Keratinocyte (primary cell): ENCODE data around the gene TLL2. TPM values are rescaled to one million over a fixed set of nuclear protein-coding genes. Genes with fewer than 3 reads are reported as not detected.

ENCODE experiments used
- DNase-seq: peaks from one replicate; pipeline ENCODE4 v3.0.0-alpha.2; 2011; ENCODE audit warnings: low read depth, missing footprints, low spot score
- FAIRE-seq: peaks from 2 replicates; lab custom pipeline; 2011; peaks lifted over from hg19 to GRCh38; lab: Jason Lieb, UNC
- H2AFZ ChIP-seq: 2 replicates; pipeline ENCODE4 v1.6.0; 2012; ENCODE audit warnings: low read length, control low read depth, inconsistent platforms; ENCODE audit not compliant: control insufficient read depth
- H3K27ac ChIP-seq: 2 replicates; pipeline ENCODE4 v1.5.1; 2011; ENCODE audit warnings: low read length; ENCODE audit not compliant: control insufficient read depth, insufficient read depth
- H3K27me3 ChIP-seq: 3 replicates; pipeline ENCODE4 v1.6.0; 2011; ENCODE audit warnings: low read length; ENCODE audit not compliant: control insufficient read depth, insufficient read depth; ENCODE audit errors: extremely low read depth
- H3K36me3 ChIP-seq, 2 experiments: 2 replicates in 1 of 2; 3 replicates in 1 of 2; pipeline ENCODE4 v1.5.1; 2011; ENCODE audit warnings: low read length in 2 of 2, mild to moderate bottlenecking in 1 of 2; ENCODE audit not compliant: control insufficient read depth in 2 of 2, insufficient read depth in 2 of 2; ENCODE audit errors: extremely low read depth in 1 of 2
- H3K4me1 ChIP-seq: 3 replicates; pipeline ENCODE4 v1.5.1; 2011; ENCODE audit warnings: low read length; ENCODE audit not compliant: control insufficient read depth, insufficient read depth; ENCODE audit errors: extremely low read depth
- H3K4me2 ChIP-seq: 3 replicates; pipeline ENCODE4 v1.6.0; 2011; ENCODE audit warnings: low read depth, low read length; ENCODE audit not compliant: control insufficient read depth, insufficient read depth; ENCODE audit errors: extremely low read depth
- H3K4me3 ChIP-seq, 3 experiments: fragments of 200-600 bp in 1 of 3; sonication (generic) in 1 of 3; 2 replicates in 2 of 3; 3 replicates in 1 of 3; pipeline ENCODE4 v1.5.1; 2011 to 2016; ENCODE audit warnings: low read length in 3 of 3, mild to moderate bottlenecking in 3 of 3, control low read depth in 2 of 3, inconsistent platforms in 1 of 3, low read depth in 1 of 3, mixed read lengths in 1 of 3, mixed run types in 1 of 3, moderate library complexity in 1 of 3; ENCODE audit not compliant: control insufficient read depth in 2 of 3, insufficient read depth in 2 of 3; ENCODE audit errors: extremely low read depth in 1 of 3
- H3K79me2 ChIP-seq: 2 replicates; pipeline ENCODE4 v1.6.0; 2012; ENCODE audit warnings: low read length; ENCODE audit not compliant: control insufficient read depth, insufficient read depth
- H3K9ac ChIP-seq: 3 replicates; pipeline ENCODE4 v1.6.0; 2011; ENCODE audit warnings: low read length; ENCODE audit not compliant: control insufficient read depth, insufficient read depth; ENCODE audit errors: extremely low read depth
- H3K9me1 ChIP-seq: 3 replicates; pipeline ENCODE4 v1.6.0; 2011; ENCODE audit warnings: low read length; ENCODE audit not compliant: control insufficient read depth, insufficient read depth; ENCODE audit errors: extremely low read depth
- H3K9me3 ChIP-seq: 2 replicates; pipeline ENCODE4 v1.5.1; 2012; ENCODE audit warnings: low read depth, low read length; ENCODE audit not compliant: control insufficient read depth
- H4K20me1 ChIP-seq: 3 replicates; pipeline ENCODE4 v1.6.0; 2011; ENCODE audit warnings: low read length; ENCODE audit not compliant: control insufficient read depth, insufficient read depth; ENCODE audit errors: extremely low read depth
- EZH2 ChIP-seq: IDR thresholded peaks from one replicate; pipeline ENCODE4 v1.6.1; 2012; ENCODE audit warnings: inconsistent platforms, mild to moderate bottlenecking, low read length, moderate library complexity
- dilution Hi-C: fragments of 300-500 bp; cut with MboI; formaldehyde crosslinking; loops from one replicate; pipeline ENCODE4 v1.7.0; 2020; ENCODE audit warnings: low sequenced_read_pairs; ENCODE audit not compliant: extremely low pct_ligation_motif_present
- polyA plus RNA-seq, 5 experiments: library from polyadenylated mRNA; depleted of rRNA in 3 of 5; stranded (reverse) in 3 of 5; stranded (forward) in 1 of 5; unstranded in 1 of 5; fragments of >200 nt; gene quantifications; 1 replicate in 1 of 5; 2 replicates in 3 of 5; 3 replicates in 1 of 5; pipeline versions ENCODE4 v1.2.1 to v1.2.3, GENCODE V29; 2011 to 2012; ENCODE audit warnings: missing spikeins in 2 of 5, low read depth in 1 of 5, low replicate concordance in 1 of 5
- TF ChIP-seq, protein P1 (sequence below), 3 experiments: IDR thresholded peaks in 1 of 3; conservative IDR thresholded peaks in 1 of 3; optimal IDR thresholded peaks in 1 of 3; 2 replicates in 2 of 3; 3 replicates in 1 of 3; pipeline versions ENCODE3 to v1.5.1; 2011; ENCODE audit warnings: low read length in 3 of 3, mild to moderate bottlenecking in 3 of 3, moderate library complexity in 2 of 3, control low read depth in 1 of 3, inconsistent platforms in 1 of 3; ENCODE audit not compliant: insufficient read depth in 2 of 3; ENCODE audit errors: extremely low read depth in 1 of 3

Gene TLL2
- polyA plus RNA-seq, 1 donor (not counting 4 experiments of a cell fraction or from before 2014, with no cell fraction given), result 0.83 TPM

DNA sequence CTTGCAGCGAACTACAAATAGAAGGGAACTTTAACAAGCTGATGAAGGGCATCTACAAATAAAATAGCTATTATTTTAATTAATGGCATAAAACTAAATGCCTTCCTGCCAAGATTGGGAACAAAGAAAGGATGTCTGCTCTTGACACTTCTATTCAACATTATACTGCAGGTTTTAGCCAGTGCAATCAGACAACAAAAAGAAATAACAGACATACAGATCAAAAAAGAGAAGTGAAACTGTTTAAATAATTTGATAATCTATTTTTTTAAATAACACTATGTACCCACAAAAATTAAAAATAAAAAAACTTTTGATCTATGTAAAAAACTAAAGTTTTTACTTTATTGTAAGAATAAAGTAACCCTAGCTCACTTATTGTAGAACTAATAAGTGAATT lies 22.4 kb upstream of the TLL2 start:
- FAIRE-seq (no peak), DNase-seq (no peak)
- Histone ChIP-seq H3K9me3 (no peaks in the 10 kb centered on the region), H4K20me1 (no peaks in the 10 kb centered on the region), H3K27ac (no peak overlapping the region), H3K9ac (no peak overlapping the region), H2AFZ (no peak overlapping the region), H3K36me3 (peaks cover 6 to 7% of the 10 kb centered on the region in 2 experiments), H3K4me1 (no peaks in the 10 kb centered on the region), H3K4me3 (no peak overlapping the region), H3K9me1 (no peaks in the 10 kb centered on the region), H3K79me2 (peaks cover 32% of the 10 kb centered on the region), H3K27me3 (no peaks in the 10 kb centered on the region), H3K4me2 (no peak overlapping the region)
- dilution Hi-C loops, result no loop called here
- TF ChIP-seq, protein P1, sequence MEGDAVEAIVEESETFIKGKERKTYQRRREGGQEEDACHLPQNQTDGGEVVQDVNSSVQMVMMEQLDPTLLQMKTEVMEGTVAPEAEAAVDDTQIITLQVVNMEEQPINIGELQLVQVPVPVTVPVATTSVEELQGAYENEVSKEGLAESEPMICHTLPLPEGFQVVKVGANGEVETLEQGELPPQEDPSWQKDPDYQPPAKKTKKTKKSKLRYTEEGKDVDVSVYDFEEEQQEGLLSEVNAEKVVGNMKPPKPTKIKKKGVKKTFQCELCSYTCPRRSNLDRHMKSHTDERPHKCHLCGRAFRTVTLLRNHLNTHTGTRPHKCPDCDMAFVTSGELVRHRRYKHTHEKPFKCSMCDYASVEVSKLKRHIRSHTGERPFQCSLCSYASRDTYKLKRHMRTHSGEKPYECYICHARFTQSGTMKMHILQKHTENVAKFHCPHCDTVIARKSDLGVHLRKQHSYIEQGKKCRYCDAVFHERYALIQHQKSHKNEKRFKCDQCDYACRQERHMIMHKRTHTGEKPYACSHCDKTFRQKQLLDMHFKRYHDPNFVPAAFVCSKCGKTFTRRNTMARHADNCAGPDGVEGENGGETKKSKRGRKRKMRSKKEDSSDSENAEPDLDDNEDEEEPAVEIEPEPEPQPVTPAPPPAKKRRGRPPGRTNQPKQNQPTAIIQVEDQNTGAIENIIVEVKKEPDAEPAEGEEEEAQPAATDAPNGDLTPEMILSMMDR (optimal IDR thresholded peaks at IDR 0.05 in 1 of 3, IDR thresholded peaks at IDR 0.05 in 1 of 3, conservative IDR thresholded peaks at IDR 0.05 in 1 of 3; ENCODE audit: extremely low read depth in 1 of 3, insufficient read depth in 2 of 3, low read length in 3 of 3), result no peak
- TF ChIP-seq EZH2, result no peak

DNA sequence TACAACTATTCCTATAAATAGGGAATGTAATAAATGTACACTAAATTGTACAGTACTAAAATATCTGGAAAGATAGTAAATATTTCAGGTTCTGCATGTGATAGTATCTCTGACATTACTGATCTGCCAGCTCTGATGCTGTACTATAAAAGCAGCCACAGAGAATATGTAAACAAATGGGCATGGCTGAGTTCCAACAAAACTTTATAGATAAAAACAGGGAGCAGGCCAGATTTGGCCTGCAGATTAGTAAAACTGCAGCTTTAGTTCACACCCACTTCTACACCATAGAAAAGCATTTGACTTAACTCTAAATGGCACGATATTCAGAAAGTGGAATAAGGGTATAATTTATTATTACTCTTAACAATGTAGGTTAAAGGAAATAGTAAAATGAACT lies 18.8 kb upstream of the TLL2 start:
- FAIRE-seq, result no peak
- dilution Hi-C loops, result no loop called here
- no peak for DNase-seq

More for the DNA sequence above, 18.8 kb upstream of the TLL2 start:
- Histone ChIP-seq H2AFZ (no peak overlapping the region), H3K9me3 (no peaks in the 10 kb centered on the region), H3K9me1 (no peaks in the 10 kb centered on the region), H4K20me1 (no peaks in the 10 kb centered on the region), H3K4me3 (no peak overlapping the region), H3K4me2 (no peak overlapping the region), H3K27me3 (no peaks in the 10 kb centered on the region), H3K27ac (no peak overlapping the region), H3K79me2 (peaks cover 15% of the 10 kb centered on the region), H3K9ac (no peak overlapping the region), H3K36me3 (peaks cover 8 to 14% of the 10 kb centered on the region in 2 experiments), H3K4me1 (no peaks in the 10 kb centered on the region)
- no peak for TF ChIP-seq EZH2
- TF ChIP-seq, protein P1 (optimal IDR thresholded peaks at IDR 0.05 in 1 of 3, IDR thresholded peaks at IDR 0.05 in 1 of 3, conservative IDR thresholded peaks at IDR 0.05 in 1 of 3; ENCODE audit: extremely low read depth in 1 of 3, insufficient read depth in 2 of 3, low read length in 3 of 3), result no peak
